ENCODE results near the gene MRPL55.

MRPL55 gene

DNA sequence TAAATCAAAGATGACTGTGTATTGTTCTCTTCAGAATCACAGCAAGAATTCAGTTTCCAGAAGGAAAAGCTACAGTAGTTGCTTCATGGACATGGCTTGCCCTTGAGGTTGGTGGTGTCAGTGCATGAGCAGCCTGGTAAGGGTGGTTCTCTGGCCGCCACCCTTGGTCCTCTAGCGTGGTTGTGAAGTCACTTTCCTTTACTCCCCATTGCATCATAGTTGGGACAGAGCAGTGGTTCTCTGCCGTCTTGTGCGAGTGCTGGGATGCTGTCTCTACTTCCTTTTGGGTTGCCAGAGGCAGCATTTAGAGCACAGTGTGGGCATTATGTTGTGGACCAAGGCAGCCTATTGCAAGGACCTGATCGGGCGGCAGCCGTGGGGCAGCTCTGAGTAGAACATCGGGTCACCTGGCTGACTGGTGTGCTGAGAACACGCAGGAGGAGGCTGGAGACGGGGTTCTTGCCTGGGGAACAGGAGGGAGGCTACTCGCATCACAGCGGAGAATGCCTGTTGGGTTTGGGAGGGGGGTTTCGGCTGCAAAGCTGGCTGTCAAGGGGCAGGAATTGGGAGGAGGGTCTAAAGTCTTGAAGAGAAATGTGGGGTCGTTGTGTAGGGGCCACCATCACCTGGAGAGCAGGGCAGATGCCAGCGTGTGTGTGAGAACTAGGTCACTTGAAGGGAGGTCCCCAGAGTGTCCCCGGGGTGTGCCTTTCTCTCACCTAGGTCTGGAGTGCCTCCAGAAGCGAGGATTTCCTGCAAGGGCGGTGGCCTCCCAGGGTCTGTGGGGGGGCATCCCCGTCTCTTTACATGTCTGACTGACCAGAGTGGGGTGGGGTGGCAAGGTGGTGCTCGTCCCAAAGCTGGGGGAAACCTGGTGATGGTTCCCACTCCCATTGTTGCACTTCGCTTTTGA lies 20.3 kb downstream of the MRPL55 start:
- Histone ChIP-seq H3K9ac (ENCODE audit: low read length) (peak overlapping the region; percentile 35; the same call in 1 of the 2 replicates), H3K4me1 (ENCODE audit: low read length) (peaks cover 78% of the 10 kb centered on the region), H3K79me2 (ENCODE audit: low read length) (peaks cover 100% of the 10 kb centered on the region), H3K36me3 (replicated peaks; ENCODE audit: insufficient read depth, low read length) (peaks cover 21% of the 10 kb centered on the region), H2AFZ (ENCODE audit: low read length) (no peak overlapping the region), H3K4me2 (ENCODE audit: low read depth, low read length) (peak overlapping the region; percentile 39), H3K9me2 (replicated peaks; ENCODE audit: insufficient read depth, low read length) (no peaks in the 10 kb centered on the region), H3K27me3 (replicated peaks; ENCODE audit: insufficient read depth, low read length) (no peaks in the 10 kb centered on the region), H3K9me3 (replicated peaks; ENCODE audit: insufficient read depth, low read length) (no peaks in the 10 kb centered on the region), H3K27ac (ENCODE audit: low read length) (peak overlapping the region; percentile 81; the same call in 1 of the 2 replicates), H4K20me1 (ENCODE audit: insufficient read depth, low read length) (peaks cover 100% of the 10 kb centered on the region), H3F3A (ENCODE audit: insufficient read depth, low read length) (peaks cover 73% of the 10 kb centered on the region), H3K4me3 (ENCODE audit: low read length) (0 out of 2 replicates have a peak overlapping the region, but pooled peaks have one; percentile 0)
- DNase-seq = no peak
- TF ChIP-seq EZH2phosphoT487 (IDR thresholded peaks at IDR 0.05; ENCODE audit: low read length) (no peak), EZH2 (optimal IDR thresholded peaks at IDR 0.05; ENCODE audit: low read depth, low read length) (no peak)
- TF ChIP-seq, protein P1, sequence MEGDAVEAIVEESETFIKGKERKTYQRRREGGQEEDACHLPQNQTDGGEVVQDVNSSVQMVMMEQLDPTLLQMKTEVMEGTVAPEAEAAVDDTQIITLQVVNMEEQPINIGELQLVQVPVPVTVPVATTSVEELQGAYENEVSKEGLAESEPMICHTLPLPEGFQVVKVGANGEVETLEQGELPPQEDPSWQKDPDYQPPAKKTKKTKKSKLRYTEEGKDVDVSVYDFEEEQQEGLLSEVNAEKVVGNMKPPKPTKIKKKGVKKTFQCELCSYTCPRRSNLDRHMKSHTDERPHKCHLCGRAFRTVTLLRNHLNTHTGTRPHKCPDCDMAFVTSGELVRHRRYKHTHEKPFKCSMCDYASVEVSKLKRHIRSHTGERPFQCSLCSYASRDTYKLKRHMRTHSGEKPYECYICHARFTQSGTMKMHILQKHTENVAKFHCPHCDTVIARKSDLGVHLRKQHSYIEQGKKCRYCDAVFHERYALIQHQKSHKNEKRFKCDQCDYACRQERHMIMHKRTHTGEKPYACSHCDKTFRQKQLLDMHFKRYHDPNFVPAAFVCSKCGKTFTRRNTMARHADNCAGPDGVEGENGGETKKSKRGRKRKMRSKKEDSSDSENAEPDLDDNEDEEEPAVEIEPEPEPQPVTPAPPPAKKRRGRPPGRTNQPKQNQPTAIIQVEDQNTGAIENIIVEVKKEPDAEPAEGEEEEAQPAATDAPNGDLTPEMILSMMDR (IDR thresholded peaks at IDR 0.05; ENCODE audit: low read length) = no peak

DNA sequence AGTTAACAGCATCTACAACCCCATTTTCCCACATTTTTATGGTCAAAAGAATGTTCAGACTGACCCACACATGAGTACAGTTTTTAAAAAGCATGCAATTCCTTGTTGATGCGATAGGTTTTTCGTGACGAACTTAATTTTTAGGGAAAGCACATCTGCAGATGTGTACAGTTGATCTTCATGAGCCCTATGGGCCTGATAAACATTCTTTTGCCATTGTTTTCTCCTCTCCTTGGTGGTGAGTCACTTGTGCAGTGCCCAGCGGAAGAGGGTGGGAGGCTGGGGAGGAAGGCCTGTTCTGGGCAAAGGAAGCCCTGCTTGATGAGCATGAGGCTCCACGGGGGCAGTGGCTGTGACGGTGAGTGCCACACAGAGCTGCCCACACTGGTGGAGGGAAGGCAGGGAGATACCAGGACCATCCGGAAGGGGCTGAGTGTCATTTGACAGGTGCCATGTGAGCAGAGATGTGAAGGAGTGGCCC lies 21.3 kb downstream of the MRPL55 start:
- Histone ChIP-seq H3K36me3 (replicated peaks; ENCODE audit: insufficient read depth, low read length) (peaks cover 16% of the 10 kb centered on the region), H3K4me1 (ENCODE audit: low read length) (peaks cover 78% of the 10 kb centered on the region), H3K4me2 (ENCODE audit: low read depth, low read length) (peak overlapping the region; percentile 39), H3K9me3 (replicated peaks; ENCODE audit: insufficient read depth, low read length) (no peaks in the 10 kb centered on the region), H3K27ac (ENCODE audit: low read length) (peak overlapping the region; percentile 81; the same call in 1 of the 2 replicates), H2AFZ (ENCODE audit: low read length) (no peak overlapping the region), H3K27me3 (replicated peaks; ENCODE audit: insufficient read depth, low read length) (no peaks in the 10 kb centered on the region), H3F3A (ENCODE audit: insufficient read depth, low read length) (peaks cover 82% of the 10 kb centered on the region), H4K20me1 (ENCODE audit: insufficient read depth, low read length) (peaks cover 89% of the 10 kb centered on the region), H3K9me2 (replicated peaks; ENCODE audit: insufficient read depth, low read length) (no peaks in the 10 kb centered on the region), H3K4me3 (ENCODE audit: low read length) (0 out of 2 replicates have a peak overlapping the region, but pooled peaks have one; percentile 5), H3K9ac (ENCODE audit: low read length) (peak overlapping the region; percentile 10; the same call in 1 of the 2 replicates), H3K79me2 (ENCODE audit: low read length) (peaks cover 100% of the 10 kb centered on the region)
- TF ChIP-seq, protein P1 (IDR thresholded peaks at IDR 0.05; ENCODE audit: low read length) = no peak; the same call in 1 of the 2 replicates
- TF ChIP-seq EZH2 (optimal IDR thresholded peaks at IDR 0.05; ENCODE audit: low read depth, low read length) (no peak), EZH2phosphoT487 (IDR thresholded peaks at IDR 0.05; ENCODE audit: low read length) (no peak)
- no peak for DNase-seq

DNA sequence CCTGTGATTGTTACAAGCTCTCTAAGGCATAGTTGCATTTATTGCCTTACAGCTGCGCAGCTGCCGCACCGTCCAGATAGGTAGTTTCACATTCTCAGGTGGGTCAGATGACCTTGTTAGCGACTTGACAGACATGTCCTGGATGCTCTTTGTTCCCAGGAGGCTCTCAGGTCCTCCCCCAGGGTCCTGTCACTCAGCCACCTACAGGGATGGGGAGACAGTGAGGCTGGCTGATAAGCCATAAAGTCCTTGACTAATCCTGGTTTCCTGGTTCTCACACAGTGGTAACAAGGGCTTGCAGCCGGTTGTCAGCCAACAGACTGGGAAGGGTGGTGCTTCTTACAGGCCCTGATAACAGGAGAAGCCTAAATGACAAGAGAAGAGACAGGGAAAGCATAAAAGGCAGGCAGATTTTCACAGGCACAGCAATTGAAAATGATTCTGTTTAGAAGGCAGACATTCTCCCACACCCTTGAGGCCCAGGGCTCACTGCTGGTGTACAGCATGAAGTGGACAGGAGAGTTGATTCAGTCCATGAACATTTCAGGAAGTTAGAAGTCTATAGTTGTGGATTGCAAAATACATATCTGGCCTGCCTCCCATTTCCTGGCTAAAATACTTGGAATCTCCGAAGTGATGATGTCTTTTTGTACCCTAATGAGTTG lies 23.7 kb downstream of the MRPL55 start:
- no peaks in the 10 kb centered on the region for H3K27me3 ChIP-seq (replicated peaks; ENCODE audit: insufficient read depth, low read length)
- H3K9me2 ChIP-seq (replicated peaks; ENCODE audit: insufficient read depth, low read length) = no peaks in the 10 kb centered on the region
- DNase-seq = peak; percentile 91
- H3K4me3 ChIP-seq (ENCODE audit: low read length) = peak overlapping the region; percentile 100; the same call in 1 of the 2 replicates
- H3K27ac ChIP-seq (ENCODE audit: low read length) = peak overlapping the region; percentile 91
- H3K9me3 ChIP-seq (replicated peaks; ENCODE audit: insufficient read depth, low read length) = no peaks in the 10 kb centered on the region
- H3K9ac ChIP-seq (ENCODE audit: low read length) = peak overlapping the region; percentile 100; the same call in 1 of the 2 replicates
- no peak overlapping the region for H2AFZ ChIP-seq (ENCODE audit: low read length)
- H3F3A ChIP-seq (ENCODE audit: insufficient read depth, low read length) = peaks cover 73% of the 10 kb centered on the region
- H3K4me2 ChIP-seq (ENCODE audit: low read depth, low read length) = peak overlapping the region; percentile 96
- peaks cover 65% of the 10 kb centered on the region for H4K20me1 ChIP-seq (ENCODE audit: insufficient read depth, low read length)
- peaks cover 98% of the 10 kb centered on the region for H3K79me2 ChIP-seq (ENCODE audit: low read length)
- TF ChIP-seq EZH2 (optimal IDR thresholded peaks at IDR 0.05; ENCODE audit: low read depth, low read length) (no peak), EZH2phosphoT487 (IDR thresholded peaks at IDR 0.05; ENCODE audit: low read length) (no peak)
- TF ChIP-seq, protein P1 (IDR thresholded peaks at IDR 0.05; ENCODE audit: low read length) = no peak
- H3K4me1 ChIP-seq (ENCODE audit: low read length) = peaks cover 69% of the 10 kb centered on the region
- H3K36me3 ChIP-seq (replicated peaks; ENCODE audit: insufficient read depth, low read length) = no peaks in the 10 kb centered on the region
